ENCODE results near the gene ALG2. TPM values are rescaled to one million over a fixed set of nuclear protein-coding genes. Genes with fewer than 3 reads are reported as not detected.

Gene ALG2
- polyA plus RNA-seq, 3 donors, result 15.9 to 25.5 (median 23.6) TPM

- TF ChIP-seq, protein P1, sequence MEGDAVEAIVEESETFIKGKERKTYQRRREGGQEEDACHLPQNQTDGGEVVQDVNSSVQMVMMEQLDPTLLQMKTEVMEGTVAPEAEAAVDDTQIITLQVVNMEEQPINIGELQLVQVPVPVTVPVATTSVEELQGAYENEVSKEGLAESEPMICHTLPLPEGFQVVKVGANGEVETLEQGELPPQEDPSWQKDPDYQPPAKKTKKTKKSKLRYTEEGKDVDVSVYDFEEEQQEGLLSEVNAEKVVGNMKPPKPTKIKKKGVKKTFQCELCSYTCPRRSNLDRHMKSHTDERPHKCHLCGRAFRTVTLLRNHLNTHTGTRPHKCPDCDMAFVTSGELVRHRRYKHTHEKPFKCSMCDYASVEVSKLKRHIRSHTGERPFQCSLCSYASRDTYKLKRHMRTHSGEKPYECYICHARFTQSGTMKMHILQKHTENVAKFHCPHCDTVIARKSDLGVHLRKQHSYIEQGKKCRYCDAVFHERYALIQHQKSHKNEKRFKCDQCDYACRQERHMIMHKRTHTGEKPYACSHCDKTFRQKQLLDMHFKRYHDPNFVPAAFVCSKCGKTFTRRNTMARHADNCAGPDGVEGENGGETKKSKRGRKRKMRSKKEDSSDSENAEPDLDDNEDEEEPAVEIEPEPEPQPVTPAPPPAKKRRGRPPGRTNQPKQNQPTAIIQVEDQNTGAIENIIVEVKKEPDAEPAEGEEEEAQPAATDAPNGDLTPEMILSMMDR (IDR thresholded peaks at IDR 0.05), result no peak
- Histone ChIP-seq H2AFZ (ENCODE audit: insufficient read depth, low read depth, low read length, poor library complexity, severe bottlenecking) (no peak overlapping the region), H3K4me3 (replicated peaks in 1 of 3; ENCODE audit: low read depth in 2 of 3, low read length in 3 of 3) (no peak overlapping the region), H3K27me3 (ENCODE audit: control insufficient read depth in 2 of 2, insufficient read depth in 2 of 2, low read length in 2 of 2) (no peaks in the 10 kb centered on the region), H3K9me3 (replicated peaks in 1 of 2; ENCODE audit: control insufficient read depth in 1 of 2, insufficient read depth in 1 of 2, low read length in 2 of 2) (no peaks in the 10 kb centered on the region), H3K4me1 (ENCODE audit: control insufficient read depth in 1 of 2, insufficient read depth in 2 of 2, low read length in 2 of 2) (peaks cover 6 to 11% of the 10 kb centered on the region in 2 donors), H3K27ac (ENCODE audit: low read depth in 1 of 2, low read length in 2 of 2) (no peak overlapping the region), H3K36me3 (replicated peaks in 1 of 2; ENCODE audit: control insufficient read depth in 1 of 2, insufficient read depth in 2 of 2, low read length in 2 of 2) (no peaks in the 10 kb centered on the region), H3K9ac (ENCODE audit: insufficient read depth, low read length, poor library complexity, severe bottlenecking) (no peak overlapping the region), H3K4me2 (replicated peaks; ENCODE audit: extremely low read depth, low read length, poor library complexity, severe bottlenecking) (no peak overlapping the region), H4K20me1 (ENCODE audit: insufficient read depth, low read length) (no peaks in the 10 kb centered on the region), H3K79me2 (ENCODE audit: insufficient read depth, low read length) (no peaks in the 10 kb centered on the region)
- no peak for DNase-seq
- Mint-ChIP-seq H3K9me3 (no peaks in the 10 kb centered on the region), H3K36me3 (no peaks in the 10 kb centered on the region), H3K4me1 (peaks cover 35% of the 10 kb centered on the region), H3K27ac (no peak overlapping the region), H3K4me3 (no peak overlapping the region), H3K27me3 (ENCODE audit: low read depth in 3 of 3) (peaks cover 0 to 3% (median under 1%) of the 10 kb centered on the region in 3 donors)
- 80% methylated on average over 1 of the region's 7 CpGs for WGBS (ENCODE audit: insufficient coverage)
- intact Hi-C loops (cut with micrococcal nuclease), result loop anchor here in 1 of 2 donors (10.0 kb wide), 1 partner anchor 1052 kb away; no protein-coding TSS in a partner anchor
Measured at GRCh38 chr9:99262949-99263418, 41.2 kb upstream of the ALG2 start.

DNA sequence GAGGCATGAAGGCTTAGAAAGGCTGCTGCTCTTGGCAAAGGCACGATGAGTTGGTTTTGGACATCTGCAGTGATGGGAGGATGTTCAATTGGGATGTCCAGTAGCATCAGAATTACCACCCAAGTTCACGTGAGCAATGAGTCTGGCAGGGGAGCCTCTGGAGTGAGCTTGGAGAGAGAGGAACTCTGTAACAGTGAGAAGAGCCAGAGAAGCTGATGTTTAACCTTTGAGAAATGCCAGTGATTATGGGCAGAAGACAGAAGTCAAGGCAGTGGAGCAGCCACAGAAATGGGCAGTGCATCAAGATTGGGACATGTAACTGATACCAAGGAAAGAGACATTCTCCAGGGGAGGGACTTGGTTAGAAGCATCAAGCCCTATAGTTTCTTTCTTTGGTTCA, 40.2 kb upstream of the ALG2 start:
- H3K36me3 ChIP-seq (replicated peaks in 1 of 2; ENCODE audit: control insufficient read depth in 1 of 2, insufficient read depth in 2 of 2, low read length in 2 of 2), result no peaks in the 10 kb centered on the region
- no peaks in the 10 kb centered on the region for H3K27me3 ChIP-seq (ENCODE audit: control insufficient read depth in 2 of 2, insufficient read depth in 2 of 2, low read length in 2 of 2)
- no peak overlapping the region for H3K4me3 ChIP-seq (replicated peaks in 1 of 3; ENCODE audit: low read depth in 2 of 3, low read length in 3 of 3)
- H3K4me1 Mint-ChIP-seq, result peaks cover 33% of the 10 kb centered on the region
- no peak overlapping the region for H3K4me3 Mint-ChIP-seq
- no peaks in the 10 kb centered on the region for H3K79me2 ChIP-seq (ENCODE audit: insufficient read depth, low read length)
- H3K27ac ChIP-seq (ENCODE audit: low read depth in 1 of 2, low read length in 2 of 2), result no peak overlapping the region
- no peak overlapping the region for H2AFZ ChIP-seq (ENCODE audit: insufficient read depth, low read depth, low read length, poor library complexity, severe bottlenecking)
- peaks cover 6 to 11% of the 10 kb centered on the region in 2 donors for H3K4me1 ChIP-seq (ENCODE audit: control insufficient read depth in 1 of 2, insufficient read depth in 2 of 2, low read length in 2 of 2)
- peaks cover 0 to 3% (median 3%) of the 10 kb centered on the region in 3 donors for H3K27me3 Mint-ChIP-seq (ENCODE audit: low read depth in 3 of 3)
- intact Hi-C loops (cut with micrococcal nuclease), result loop anchor here in 1 of 2 donors (10.0 kb wide), 1 partner anchor 1053 kb away; no protein-coding TSS in a partner anchor
- 100% methylated on average over 2 of the region's 2 CpGs for WGBS (ENCODE audit: insufficient coverage)
- H3K9me3 ChIP-seq (replicated peaks in 1 of 2; ENCODE audit: control insufficient read depth in 1 of 2, insufficient read depth in 1 of 2, low read length in 2 of 2), result no peaks in the 10 kb centered on the region
- no peak overlapping the region for H3K9ac ChIP-seq (ENCODE audit: insufficient read depth, low read length, poor library complexity, severe bottlenecking)
- TF ChIP-seq, protein P1 (IDR thresholded peaks at IDR 0.05), result no peak
- H3K36me3 Mint-ChIP-seq, result no peaks in the 10 kb centered on the region
- H3K27ac Mint-ChIP-seq, result no peak overlapping the region
- no peak for DNase-seq
- no peak overlapping the region for H3K4me2 ChIP-seq (replicated peaks; ENCODE audit: extremely low read depth, low read length, poor library complexity, severe bottlenecking)
- H3K9me3 Mint-ChIP-seq, result no peaks in the 10 kb centered on the region
- H4K20me1 ChIP-seq (ENCODE audit: insufficient read depth, low read length), result no peaks in the 10 kb centered on the region
